Sigmoid colon (tissue), 7 donors: ENCODE results near the gene HSDL1. TPM values are rescaled to one million over a fixed set of nuclear protein-coding genes. Genes with fewer than 3 reads are reported as not detected.

Experiments
- DNase-seq: peaks from one replicate; pipeline ENCODE4 v3.0.0-alpha.2; 2019
- H3K27ac ChIP-seq, 4 donors: fragments of 200-600 bp; sonication (generic); one replicate each; pipeline ENCODE4 v1.5.1; 2016 to 2019; ENCODE audit warnings: mild to moderate bottlenecking in 1 of 4
- H3K27me3 ChIP-seq, 3 donors: fragments of 200-600 bp; sonication (generic); one replicate each; pipeline ENCODE4 v1.5.1; 2019; ENCODE audit warnings: mild to moderate bottlenecking in 1 of 3
- H3K36me3 ChIP-seq, 4 donors: fragments of 200-600 bp; sonication (generic); one replicate each; pipeline ENCODE4 v1.5.1; 2016 to 2019
- H3K4me1 ChIP-seq, 4 donors: fragments of 200-600 bp; sonication (generic); one replicate each; pipeline ENCODE4 v1.5.1; 2017 to 2019
- H3K4me3 ChIP-seq, 4 donors: fragments of 200-600 bp; sonication (generic); one replicate each; pipeline ENCODE4 v1.5.1; 2017 to 2019; ENCODE audit warnings: mild to moderate bottlenecking in 2 of 4, moderate library complexity in 1 of 4
- H3K9me3 ChIP-seq, 4 donors: fragments of 200-600 bp in 3 of 4; sonication (generic) in 3 of 4; one replicate each; pipeline versions ENCODE4 v1.5.1 to v1.6.1; 2013 to 2019
- EP300 ChIP-seq, 4 donors: sonication (generic); formaldehyde crosslinking; IDR thresholded peaks; one replicate each; pipeline ENCODE4 v1.6.1; 2017; ENCODE audit warnings: antibody characterized with exemption in 4 of 4
- POLR2A ChIP-seq, 2 donors: fragments of 450-650 bp; IDR thresholded peaks; one replicate each; pipeline ENCODE4 v1.6.1; 2016; ENCODE audit warnings: antibody characterized with exemption in 2 of 2, mild to moderate bottlenecking in 2 of 2, moderate library complexity in 2 of 2
- POLR2AphosphoS5 ChIP-seq, 4 donors: sonication (generic); formaldehyde crosslinking; IDR thresholded peaks; one replicate each; pipeline ENCODE4 v1.6.1; 2017; ENCODE audit warnings: antibody characterized with exemption in 4 of 4
- WGBS, 2 donors: extraction: QIAGEN DNeasy Blood & Tissue Kit; methylation state at CpG; one replicate each; pipeline ENCODE4 v1.1.7; 2013; 5-methylcytosine and 5-hydroxymethylcytosine counted together
- intact Hi-C: fragments of 100-400 bp; cut with DNase I; formaldehyde crosslinking; loops from one replicate; pipeline ENCODE4 v1.15.1; 2023
- polyA plus RNA-seq, 3 donors: library from polyadenylated mRNA; stranded (reverse); fragments of 200-250 nt; gene quantifications; one replicate each; pipeline ENCODE4 v1.2.3, GENCODE V29; 2013
- total RNA-seq, 4 donors: library from RNA; depleted of rRNA; stranded (reverse); fragments of >200 nt; gene quantifications; one replicate each; pipeline ENCODE4 v1.1.0, GENCODE V29; 2016
- TF ChIP-seq, protein P1 (sequence below), 4 experiments: fragments of 450-650 bp in 3 of 4; fragments of 200-600 bp in 1 of 4; IDR thresholded peaks; one replicate each; pipeline ENCODE4 v1.5.1; 2016 to 2019; ENCODE audit warnings: antibody characterized with exemption in 4 of 4, mild to moderate bottlenecking in 3 of 4, moderate library complexity in 2 of 4
- donor health status: healthy with polysubstance abuse.
- donor health status: Bipolar disorder and iron deficiency.
- donor health status: healthy.

Gene HSDL1
- total and polyA plus RNA-seq, 7 donors, result 5.3 to 27.8 (median 11.4) TPM

DNA sequence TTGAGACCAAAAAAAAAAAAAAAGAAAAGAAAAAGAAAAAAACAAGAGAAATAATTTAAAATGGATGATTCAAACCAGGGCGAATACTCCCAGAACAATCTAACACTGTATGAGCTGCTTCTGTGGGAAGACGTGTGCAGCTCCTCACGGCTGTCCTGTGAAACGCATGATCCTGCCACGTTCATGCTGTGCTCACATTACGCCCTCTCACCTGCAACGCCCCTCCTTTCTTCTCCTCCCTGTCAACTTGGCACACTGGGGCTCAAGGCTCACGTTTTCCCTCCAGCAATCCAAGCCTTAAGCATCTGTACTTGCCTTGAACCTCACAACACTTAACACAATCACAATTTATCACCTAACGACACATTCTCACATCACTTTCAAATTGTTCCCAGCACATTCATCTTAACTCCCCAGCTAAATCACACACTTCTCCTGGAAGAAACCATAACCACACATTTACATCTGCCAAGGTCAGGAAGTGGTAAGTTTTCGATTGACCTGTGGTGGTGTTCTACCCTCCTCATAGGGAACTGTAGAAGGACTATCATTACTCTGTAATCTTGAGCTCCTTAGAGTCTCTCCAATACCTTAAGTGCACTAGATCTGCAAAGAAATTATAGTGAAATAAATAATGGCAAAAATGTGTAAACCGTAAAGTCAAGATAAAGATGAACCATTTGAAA lies 57.4 kb downstream of the HSDL1 start:
- DNase-seq, result no peak
- Histone ChIP-seq H3K27ac (no peak overlapping the region), H3K36me3 (peaks cover 49 to 96% (median 54%) of the 10 kb centered on the region in 4 donors), H3K4me3 (no peak overlapping the region), H3K27me3 (no peaks in the 10 kb centered on the region), H3K4me1 (peaks cover 0 to 11% (median 3%) of the 10 kb centered on the region in 4 donors), H3K9me3 (no peaks in the 10 kb centered on the region)
- 74 to 81% methylated on average over 11 of the region's 11 CpGs for WGBS, 2 donors
- intact Hi-C loops, result loop anchor here (2.0 kb wide), 1 partner anchor 99 kb away; the partner anchor contains the start of gene TAF1C
- TF ChIP-seq POLR2AphosphoS5 (IDR thresholded peaks at IDR 0.05) (no peak), POLR2A (IDR thresholded peaks at IDR 0.05) (no peak), EP300 (IDR thresholded peaks at IDR 0.05) (no peak)
- TF ChIP-seq, protein P1, sequence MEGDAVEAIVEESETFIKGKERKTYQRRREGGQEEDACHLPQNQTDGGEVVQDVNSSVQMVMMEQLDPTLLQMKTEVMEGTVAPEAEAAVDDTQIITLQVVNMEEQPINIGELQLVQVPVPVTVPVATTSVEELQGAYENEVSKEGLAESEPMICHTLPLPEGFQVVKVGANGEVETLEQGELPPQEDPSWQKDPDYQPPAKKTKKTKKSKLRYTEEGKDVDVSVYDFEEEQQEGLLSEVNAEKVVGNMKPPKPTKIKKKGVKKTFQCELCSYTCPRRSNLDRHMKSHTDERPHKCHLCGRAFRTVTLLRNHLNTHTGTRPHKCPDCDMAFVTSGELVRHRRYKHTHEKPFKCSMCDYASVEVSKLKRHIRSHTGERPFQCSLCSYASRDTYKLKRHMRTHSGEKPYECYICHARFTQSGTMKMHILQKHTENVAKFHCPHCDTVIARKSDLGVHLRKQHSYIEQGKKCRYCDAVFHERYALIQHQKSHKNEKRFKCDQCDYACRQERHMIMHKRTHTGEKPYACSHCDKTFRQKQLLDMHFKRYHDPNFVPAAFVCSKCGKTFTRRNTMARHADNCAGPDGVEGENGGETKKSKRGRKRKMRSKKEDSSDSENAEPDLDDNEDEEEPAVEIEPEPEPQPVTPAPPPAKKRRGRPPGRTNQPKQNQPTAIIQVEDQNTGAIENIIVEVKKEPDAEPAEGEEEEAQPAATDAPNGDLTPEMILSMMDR (IDR thresholded peaks at IDR 0.05), result no peak

DNA sequence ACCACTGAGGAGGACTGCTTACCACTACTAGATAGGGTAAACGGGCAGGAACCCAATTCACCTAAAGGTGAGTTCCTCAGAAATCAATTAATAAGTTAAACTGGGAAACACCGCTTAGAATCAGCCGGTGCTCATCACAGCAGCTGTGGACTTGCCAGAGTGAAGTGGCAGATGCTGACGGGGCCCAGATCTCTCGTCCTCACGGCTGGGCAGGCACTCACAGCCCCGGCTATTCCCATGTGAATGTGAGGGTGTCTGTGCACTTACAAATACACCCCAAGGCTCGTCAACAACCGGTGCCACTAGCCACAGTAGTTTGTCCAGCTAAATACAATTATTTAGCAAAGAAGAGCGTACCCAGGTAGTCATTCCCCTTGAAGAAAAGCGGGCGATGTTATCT lies 58.0 kb downstream of the HSDL1 start:
- 81 to 89% methylated on average over 12 of the region's 12 CpGs for WGBS, 2 donors
- Histone ChIP-seq H3K9me3 (no peaks in the 10 kb centered on the region), H3K4me1 (peaks cover 0 to 13% (median 3%) of the 10 kb centered on the region in 4 donors), H3K36me3 (peaks cover 44 to 96% (median 51%) of the 10 kb centered on the region in 4 donors), H3K27me3 (no peaks in the 10 kb centered on the region), H3K27ac (no peak overlapping the region), H3K4me3 (no peak overlapping the region)
- DNase-seq, result no peak
- intact Hi-C loops, result loop anchor here (2.0 kb wide), 1 partner anchor 100 kb away; the partner anchor contains the start of gene TAF1C
- TF ChIP-seq, protein P1 (IDR thresholded peaks at IDR 0.05), result no peak
- TF ChIP-seq EP300 (IDR thresholded peaks at IDR 0.05) (no peak), POLR2A (IDR thresholded peaks at IDR 0.05) (no peak), POLR2AphosphoS5 (IDR thresholded peaks at IDR 0.05) (no peak)

DNA sequence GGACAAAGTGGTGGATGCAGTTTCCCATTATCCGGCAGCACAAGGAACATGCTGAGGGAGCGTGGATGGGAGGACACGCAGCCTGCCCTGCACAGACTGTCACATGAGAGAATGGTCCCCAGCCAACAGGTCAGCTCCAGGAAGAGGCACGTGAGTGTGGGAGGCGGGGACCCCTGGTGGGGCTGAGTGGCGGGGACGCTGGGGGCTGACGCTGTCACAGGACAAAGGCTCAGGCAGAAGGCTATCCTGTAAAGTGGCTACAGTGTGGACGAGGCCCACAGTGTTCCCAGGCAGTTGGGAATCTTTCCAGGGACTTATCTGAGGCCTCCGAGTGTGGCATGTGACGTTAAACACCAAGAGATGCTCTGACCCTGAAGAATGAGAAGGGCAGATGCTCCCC lies 58.6 kb downstream of the HSDL1 start:
- H3K36me3 ChIP-seq, result peaks cover 44 to 96% (median 50%) of the 10 kb centered on the region in 4 donors
- no peaks in the 10 kb centered on the region for H3K9me3 ChIP-seq
- no peak overlapping the region for H3K4me3 ChIP-seq
- H3K27me3 ChIP-seq, result no peaks in the 10 kb centered on the region
- H3K4me1 ChIP-seq, result peaks cover 0 to 13% (median 3%) of the 10 kb centered on the region in 4 donors
- no peak overlapping the region for H3K27ac ChIP-seq
- no peak for TF ChIP-seq EP300 (IDR thresholded peaks at IDR 0.05)
- TF ChIP-seq POLR2AphosphoS5 (IDR thresholded peaks at IDR 0.05), result no peak
- TF ChIP-seq, protein P1 (IDR thresholded peaks at IDR 0.05), result no peak
- TF ChIP-seq POLR2A (IDR thresholded peaks at IDR 0.05), result no peak
- intact Hi-C loops, result loop anchor here (2.0 kb wide), 1 partner anchor 100 kb away; the partner anchor contains the start of gene TAF1C
- no peak for DNase-seq
- WGBS, 2 donors, result 86 to 88% methylated on average over 11 of the region's 11 CpGs

DNA sequence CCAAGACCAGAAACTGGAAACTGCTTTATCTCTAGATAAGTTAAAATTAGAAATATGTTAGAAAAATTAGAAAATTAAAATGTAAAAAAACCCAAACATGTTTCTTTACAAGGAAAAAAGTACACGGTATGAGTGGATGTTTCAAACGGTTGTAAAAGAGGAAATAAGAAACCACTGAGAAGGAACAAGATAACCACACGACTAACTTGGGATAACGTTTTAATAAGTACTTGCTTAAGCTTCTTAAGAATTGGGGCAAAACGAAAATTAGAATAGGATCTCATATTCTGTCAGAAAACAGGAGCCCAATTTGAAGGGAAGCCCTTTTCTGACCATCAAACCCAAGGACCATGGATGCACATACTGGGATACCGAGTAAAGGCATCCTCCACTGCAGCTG lies 59.2 kb downstream of the HSDL1 start:
- Histone ChIP-seq H3K27me3 (no peaks in the 10 kb centered on the region), H3K4me3 (no peak overlapping the region), H3K27ac (no peak overlapping the region), H3K36me3 (peaks cover 40 to 96% (median 50%) of the 10 kb centered on the region in 4 donors), H3K9me3 (no peaks in the 10 kb centered on the region), H3K4me1 (peaks cover 0 to 13% (median 3%) of the 10 kb centered on the region in 4 donors)
- TF ChIP-seq POLR2A (IDR thresholded peaks at IDR 0.05) (no peak), POLR2AphosphoS5 (IDR thresholded peaks at IDR 0.05) (no peak), EP300 (IDR thresholded peaks at IDR 0.05) (no peak)
- TF ChIP-seq, protein P1 (IDR thresholded peaks at IDR 0.05), result no peak
- no peak for DNase-seq
- intact Hi-C loops, result loop anchor here (2.0 kb wide), 1 partner anchor 101 kb away; the partner anchor contains the start of gene TAF1C
- WGBS, 2 donors, result 45 to 63% methylated on average over 6 of the region's 6 CpGs
